ENCODE data around the gene EMCN. TPM values are rescaled to one million over a fixed set of nuclear protein-coding genes. Genes with fewer than 3 reads are reported as not detected.
"Not testable (repeated sequence)": the region's sequence is repeated elsewhere in the genome, so short reads cannot be mapped to it uniquely, and the experiment has no call there.

EMCN gene
- total and polyA plus RNA-seq, 2 donors (not counting 1 experiment from before 2014, with no cell fraction given) = not detected

- H3K9me3 Mint-ChIP-seq (ENCODE audit: insufficient read depth) = peaks cover 4% of the 10 kb centered on the region
- H3K9ac ChIP-seq (ENCODE audit: low read length) = no peak overlapping the region
- H2AFZ ChIP-seq (ENCODE audit: insufficient read depth, low read depth, low read length, poor library complexity, severe bottlenecking) = no peak overlapping the region
- H4K20me1 ChIP-seq (ENCODE audit: control insufficient read depth, insufficient read depth, low read length, poor library complexity, severe bottlenecking) = no peaks in the 10 kb centered on the region
- no peaks in the 10 kb centered on the region for H3K4me1 Mint-ChIP-seq
- no peaks in the 10 kb centered on the region for H3K36me3 ChIP-seq (replicated peaks in 1 of 2; ENCODE audit: control extremely low read depth in 1 of 2, control insufficient read depth in 1 of 2, extremely low read depth in 1 of 2, insufficient read depth in 2 of 2, low read length in 1 of 2)
- H3K27me3 Mint-ChIP-seq = peaks cover 14% of the 10 kb centered on the region
- H3K4me3 ChIP-seq (ENCODE audit: control extremely low read depth in 1 of 5, extremely low read depth in 1 of 5, insufficient read depth in 1 of 5, low read depth in 2 of 5, low read length in 4 of 5) = no peak overlapping the region
- DNase-seq (no peak), ATAC-seq (ENCODE audit: low read depth) (no peak)
- no peak overlapping the region for H3K27ac ChIP-seq (ENCODE audit: low read length in 2 of 2)
- H3K27me3 ChIP-seq (replicated peaks in 1 of 4; ENCODE audit: control extremely low read depth in 1 of 4, control insufficient read depth in 3 of 4, insufficient read depth in 4 of 4, low read length in 3 of 4) = no peaks in the 10 kb centered on the region
- no peaks in the 10 kb centered on the region for H3K79me2 ChIP-seq (ENCODE audit: control insufficient read depth, insufficient read depth, low read length)
- ChIA-PET POLR2A (no interaction called here), CTCF (no interaction called here)
- no peak overlapping the region for H3K27ac Mint-ChIP-seq
- H3K4me3 Mint-ChIP-seq = no peak overlapping the region
- 100% methylated on average over 1 of the region's 1 CpG for WGBS (ENCODE audit: insufficient coverage)
- TF ChIP-seq EZH2 (IDR thresholded peaks at IDR 0.05; ENCODE audit: borderline replicate concordance, insufficient read depth, low read depth, low read length, poor library complexity, severe bottlenecking) = no peak
- no peak for TF ChIP-seq CTCF (IDR thresholded peaks at IDR 0.05)
- no peak overlapping the region for H3K4me2 ChIP-seq (replicated peaks; ENCODE audit: low read depth, low read length, poor library complexity, severe bottlenecking)
- no peaks in the 10 kb centered on the region for H3K4me1 ChIP-seq (ENCODE audit: control insufficient read depth in 2 of 2, insufficient read depth in 2 of 2, low read length in 2 of 2)
- peaks cover 0 to 4% (median 1%) of the 10 kb centered on the region in 3 donors for H3K9me3 ChIP-seq (ENCODE audit: control extremely low read depth in 1 of 3, control insufficient read depth in 2 of 3, insufficient read depth in 1 of 3, low read length in 2 of 3)
- intact Hi-C loops (cut with micrococcal nuclease) = no loop called here
Measured at GRCh38 chr4:100356172-100356571, 161.7 kb downstream of the EMCN start.

GRCh38 chr4:100352352-100352751 lies 165.5 kb downstream of the EMCN start:
- not testable (repeated sequence) for H3K27ac Mint-ChIP-seq

More at GRCh38 chr4:100352352-100352751, 165.5 kb downstream of the EMCN start:
- H3K4me1 ChIP-seq (ENCODE audit: control insufficient read depth in 2 of 2, insufficient read depth in 2 of 2, low read length in 2 of 2); H3K27me3 ChIP-seq (replicated peaks in 1 of 4; ENCODE audit: control extremely low read depth in 1 of 4, control insufficient read depth in 3 of 4, insufficient read depth in 4 of 4, low read length in 3 of 4); H3K4me1 Mint-ChIP-seq; H3K27me3 Mint-ChIP-seq; H2AFZ ChIP-seq (ENCODE audit: insufficient read depth, low read depth, low read length, poor library complexity, severe bottlenecking); intact Hi-C loops (cut with micrococcal nuclease); H3K4me3 Mint-ChIP-seq; ATAC-seq (ENCODE audit: low read depth); H3K4me3 ChIP-seq (ENCODE audit: control extremely low read depth in 1 of 5, extremely low read depth in 1 of 5, insufficient read depth in 1 of 5, low read depth in 2 of 5, low read length in 4 of 5); POLR2A ChIA-PET; CTCF ChIA-PET; H3K9me3 Mint-ChIP-seq (ENCODE audit: insufficient read depth); H3K9me3 ChIP-seq (ENCODE audit: control extremely low read depth in 1 of 3, control insufficient read depth in 2 of 3, insufficient read depth in 1 of 3, low read length in 2 of 3); DNase-seq; H3K4me2 ChIP-seq (replicated peaks; ENCODE audit: low read depth, low read length, poor library complexity, severe bottlenecking); H3K79me2 ChIP-seq (ENCODE audit: control insufficient read depth, insufficient read depth, low read length); H3K27ac ChIP-seq (ENCODE audit: low read length in 2 of 2); H4K20me1 ChIP-seq (ENCODE audit: control insufficient read depth, insufficient read depth, low read length, poor library complexity, severe bottlenecking); H3K9ac ChIP-seq (ENCODE audit: low read length); H3K36me3 ChIP-seq (replicated peaks in 1 of 2; ENCODE audit: control extremely low read depth in 1 of 2, control insufficient read depth in 1 of 2, extremely low read depth in 1 of 2, insufficient read depth in 2 of 2, low read length in 1 of 2): not testable (repeated sequence)
- WGBS (ENCODE audit: insufficient coverage) = 100% methylated on average over 1 of the region's 3 CpGs
